Cortex of kidney (tissue), 1 donor: Measurements from ENCODE around the gene C19orf81.

Source experiments
- DNase-seq: peaks from one replicate; lab custom pipeline; 2025; lab: John Stamatoyannopoulos, UW

C19orf81 gene

DNA sequence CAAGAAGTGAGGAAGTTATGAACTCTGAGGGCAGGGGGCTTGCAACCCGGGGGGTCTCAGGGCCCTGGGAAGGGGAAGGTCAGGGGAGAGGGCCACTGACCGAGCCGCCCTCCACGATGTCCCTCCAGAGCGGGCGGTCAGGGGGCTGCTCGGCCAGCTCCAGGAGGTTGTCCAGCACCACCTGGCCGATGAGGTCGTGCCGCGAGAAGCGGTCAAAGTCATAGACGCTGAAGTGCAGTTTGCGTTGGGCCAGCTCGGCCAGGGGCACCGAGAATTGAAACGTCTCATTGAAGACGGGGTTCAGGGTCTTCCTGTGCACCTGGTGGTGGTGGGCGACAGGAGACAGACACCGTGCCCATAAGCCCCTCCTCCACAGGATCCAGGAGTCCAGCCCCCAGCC, 20.1 kb upstream of the C19orf81 start:
- no peak for DNase-seq

DNA sequence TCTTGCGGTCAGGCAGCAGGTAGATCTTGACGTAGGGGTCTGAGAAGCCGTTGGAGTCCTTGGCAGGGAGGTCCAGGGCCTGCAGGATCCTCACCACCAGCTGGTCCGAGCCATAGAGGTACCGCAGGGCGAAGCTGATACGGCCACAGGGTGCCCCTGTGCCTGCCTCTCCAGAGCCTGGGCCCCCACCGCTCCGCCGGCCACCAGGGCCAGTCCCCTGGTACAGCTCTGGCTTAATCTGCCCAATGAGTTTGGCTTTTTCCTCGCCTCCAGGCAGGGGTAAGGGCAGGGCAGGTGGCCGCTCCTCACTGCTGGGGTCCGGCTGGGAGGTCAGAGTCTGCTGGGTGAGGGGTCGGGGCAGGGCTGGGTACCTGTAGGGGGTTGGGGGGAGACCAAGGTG, 19.4 kb upstream of the C19orf81 start:
- no peak for DNase-seq

DNA sequence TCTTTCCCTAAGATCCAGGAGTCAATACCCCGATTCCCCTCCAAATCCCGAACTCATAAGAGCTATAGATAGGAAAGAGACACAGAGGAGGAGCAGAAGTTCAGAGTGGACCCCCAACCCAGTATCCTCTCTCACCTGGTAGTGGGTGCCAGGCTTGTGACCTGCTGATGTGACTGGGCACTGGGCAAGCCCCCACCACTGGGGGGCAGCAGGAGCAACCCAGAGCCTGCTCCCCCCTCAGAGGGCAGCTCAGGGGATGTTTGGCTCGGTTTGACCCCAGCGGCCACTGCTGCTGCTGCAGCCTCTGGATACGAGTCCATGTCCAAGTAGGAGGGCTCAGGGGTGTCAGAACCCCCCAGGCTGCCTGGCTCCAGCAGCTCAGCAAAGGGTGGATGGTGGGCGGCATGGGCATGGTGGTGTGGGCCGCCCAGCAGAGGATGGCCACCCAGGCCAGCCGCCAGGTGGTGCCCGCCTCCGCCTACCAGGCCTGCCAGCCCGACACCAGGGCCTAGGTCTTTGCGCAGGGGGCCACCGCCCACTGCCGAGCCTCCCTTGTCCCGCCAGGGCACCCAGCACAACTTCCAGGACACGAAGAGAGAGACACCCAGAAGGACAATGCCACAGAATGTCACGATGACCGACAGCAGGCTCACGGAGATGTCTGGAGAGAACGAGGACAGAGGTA, 17.0 kb upstream of the C19orf81 start:
- no peak for DNase-seq

DNA sequence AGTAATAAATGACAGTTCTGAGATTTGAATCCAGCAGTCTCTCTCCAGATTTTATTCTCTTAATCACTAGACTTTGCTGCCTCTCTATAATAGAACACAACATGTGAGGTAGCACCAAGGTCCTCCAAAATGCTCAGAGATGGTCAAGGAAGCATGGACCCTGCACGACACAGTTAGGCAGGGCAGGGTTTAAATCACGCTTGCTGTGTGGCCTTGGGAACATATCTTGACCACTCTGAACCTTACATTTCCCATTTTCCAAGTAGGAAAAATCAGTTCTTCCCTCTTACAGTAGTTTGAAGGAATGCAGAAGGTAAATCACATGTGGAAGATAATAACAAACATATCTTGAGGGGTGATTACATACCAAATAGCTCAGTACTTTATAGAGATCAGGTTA, 15.9 kb upstream of the C19orf81 start:
- DNase-seq: no peak

DNA sequence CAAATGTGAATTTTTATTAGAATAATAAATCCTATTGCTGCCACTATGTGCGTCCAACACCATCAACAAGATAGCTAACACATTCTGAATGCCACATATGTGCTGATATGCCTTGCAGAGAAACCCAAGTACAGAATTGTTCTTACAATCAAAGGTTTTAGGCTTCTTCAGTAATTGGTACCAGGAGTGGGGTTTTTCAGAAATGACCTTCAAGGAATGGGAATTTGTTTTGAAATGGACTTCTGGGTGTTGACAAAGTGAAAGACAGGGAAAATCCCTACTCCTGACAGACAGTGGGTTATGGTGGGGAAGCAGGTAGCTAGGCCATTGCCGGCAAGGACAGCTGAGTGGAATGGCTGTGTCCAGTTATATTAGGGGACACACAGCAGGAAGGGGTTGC, 15.3 kb upstream of the C19orf81 start:
- no peak for DNase-seq

DNA sequence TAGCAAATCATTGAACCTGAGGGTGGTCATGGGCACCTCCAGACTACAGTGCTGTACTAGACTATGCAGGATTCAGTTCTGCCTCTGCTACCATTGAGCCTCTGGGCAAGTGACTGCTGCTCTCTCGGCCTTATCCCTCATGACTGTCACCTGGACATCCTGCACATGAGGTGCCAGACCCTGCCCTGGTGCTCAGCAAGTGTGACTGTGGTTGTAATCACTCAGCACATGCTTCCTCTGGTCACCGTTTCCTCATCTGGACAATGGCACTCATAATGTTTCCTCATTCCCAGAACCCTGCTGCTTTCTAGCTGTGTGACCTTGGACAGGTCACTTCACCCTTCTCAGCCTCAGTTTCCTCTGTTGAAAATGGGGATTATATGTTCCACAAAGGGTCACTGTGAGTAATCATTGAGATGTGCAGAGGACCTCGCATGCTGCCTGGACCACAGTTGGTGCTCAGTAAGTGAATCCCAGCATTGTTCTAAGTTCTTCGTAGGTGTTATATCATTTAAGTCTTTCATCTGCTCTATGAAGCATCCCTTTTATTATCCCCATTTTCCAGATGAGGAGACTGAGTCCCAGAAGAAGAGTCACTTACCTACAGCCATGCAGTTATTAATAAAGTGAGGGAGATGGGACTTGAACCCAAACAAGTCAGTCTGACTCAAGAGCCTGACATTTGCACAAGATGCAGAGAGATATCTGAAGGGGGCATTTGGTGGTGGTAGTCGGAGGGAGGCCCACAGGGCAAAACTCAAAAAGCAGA, 12.7 kb upstream of the C19orf81 start:
- DNase-seq: no peak

DNA sequence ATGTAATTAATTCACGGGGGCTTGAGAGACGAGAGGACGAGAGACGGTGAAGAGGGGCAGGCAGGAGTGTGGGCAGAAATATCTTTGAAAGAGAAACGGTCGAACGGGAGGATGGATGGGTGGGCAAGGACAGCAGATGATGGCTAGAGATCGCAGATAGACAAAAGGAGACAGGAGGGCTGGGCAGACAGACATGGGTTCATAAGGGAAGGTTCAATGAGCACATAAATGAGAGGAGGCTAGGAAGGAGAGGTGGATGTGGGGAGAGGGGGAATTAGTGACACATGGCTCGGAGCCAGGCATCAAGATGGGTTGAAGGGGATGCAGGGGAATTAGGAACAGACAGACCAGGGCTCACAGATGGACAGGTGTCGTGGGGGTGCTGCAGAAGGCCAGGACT, 10.6 kb upstream of the C19orf81 start:
- DNase-seq: no peak

DNA sequence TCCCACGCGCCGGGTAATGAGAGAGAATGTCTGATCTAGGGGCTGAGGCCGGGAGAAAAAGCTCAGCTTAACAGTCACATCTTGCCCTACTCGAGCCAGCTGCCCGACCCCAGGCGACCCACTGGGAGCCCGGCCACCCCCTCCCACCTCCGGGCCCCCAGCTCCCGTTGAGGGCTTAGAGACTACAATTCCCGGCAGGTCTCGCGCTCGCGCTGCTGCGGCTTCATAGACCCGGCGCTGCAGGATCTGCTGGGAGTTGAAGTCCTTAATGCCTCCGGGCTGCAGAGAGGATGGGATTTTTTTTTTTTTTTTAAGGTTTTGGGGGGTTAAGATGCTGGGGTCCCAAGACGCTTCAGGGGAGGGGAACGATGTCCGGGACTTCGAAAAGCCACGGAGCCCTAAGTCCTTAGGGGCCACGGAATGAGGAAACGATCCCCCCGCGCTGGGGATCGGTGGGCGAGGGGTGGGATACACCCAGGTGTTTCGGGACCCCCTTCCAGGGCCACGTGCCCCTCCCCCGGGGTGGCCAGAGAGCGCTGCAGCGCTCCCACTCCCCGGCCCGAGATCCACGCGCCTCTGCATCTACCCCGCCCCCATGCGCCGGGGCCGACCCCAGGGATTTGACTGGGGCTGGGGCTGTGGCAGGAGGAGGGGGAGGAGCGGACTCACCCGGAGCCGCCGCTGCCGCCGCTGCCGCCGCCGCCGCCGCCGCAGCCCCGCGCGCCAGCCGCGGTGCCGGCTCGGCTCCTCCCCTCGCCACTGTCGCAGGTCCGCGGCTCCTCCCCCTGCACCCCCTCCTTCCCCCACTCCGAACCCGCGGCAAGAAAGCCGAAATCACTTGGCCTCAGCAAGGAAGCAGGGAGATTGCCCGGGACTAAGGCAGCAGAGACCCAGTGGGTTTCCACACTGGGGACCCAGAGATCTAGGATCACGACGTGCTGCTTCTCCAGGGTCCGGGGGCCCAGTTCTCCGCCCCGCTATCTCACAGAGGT, 9.8 kb upstream of the C19orf81 start, which contains the start of gene SYT3:
Gene SYT3, minus strand, starts transcription at position 761 of the 992 bp plus-strand sequence. CDS start 2,470 bp downstream, outside the sequence.
- no peak for DNase-seq

DNA sequence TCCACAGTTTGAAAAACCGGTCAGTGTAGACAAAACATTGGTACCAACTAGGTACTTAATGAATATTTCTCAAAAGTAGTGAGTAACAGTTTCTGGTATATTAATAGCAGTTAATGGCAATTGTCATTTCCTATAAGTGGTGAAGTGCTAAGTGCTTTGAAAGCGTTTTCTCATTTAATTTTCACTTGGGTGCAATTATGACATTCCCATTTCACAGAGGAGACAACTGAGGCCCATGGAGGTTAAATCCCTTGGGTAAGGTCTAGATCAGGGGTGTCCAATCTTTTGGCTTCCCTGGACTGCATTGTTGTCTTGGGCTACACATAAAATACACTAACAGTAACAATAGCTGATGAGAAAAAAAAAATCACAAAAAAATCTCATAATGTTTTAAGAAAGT, 8.9 kb upstream of the C19orf81 start:
- no peak for DNase-seq

DNA sequence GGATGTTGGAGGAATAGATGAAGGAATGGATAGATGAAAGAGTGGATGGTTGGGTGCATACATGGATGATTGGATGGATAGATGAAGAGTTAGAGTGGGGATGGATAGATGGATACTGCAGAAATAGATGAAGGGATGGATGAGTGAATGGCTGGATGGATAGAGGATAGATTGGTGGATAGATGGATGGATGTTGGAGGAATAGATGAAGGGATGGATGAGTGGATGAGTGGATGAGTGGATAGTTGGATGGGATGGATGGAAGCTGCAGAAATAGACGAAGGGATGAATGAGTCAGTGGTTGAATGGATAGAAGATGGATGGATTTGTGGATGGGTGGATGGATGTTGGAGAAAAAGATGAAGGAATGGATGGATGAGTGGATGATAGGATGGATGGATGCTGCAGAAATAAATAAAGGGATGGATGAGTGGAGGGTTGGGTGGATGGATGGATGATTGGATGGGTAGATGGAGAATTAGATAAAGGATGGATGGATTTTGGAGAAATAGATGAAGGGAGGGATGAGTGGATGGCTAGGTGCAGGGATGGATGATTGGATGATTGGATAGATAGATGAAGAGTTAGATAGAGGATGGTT, 4.8 kb upstream of the C19orf81 start:
- DNase-seq: no peak

DNA sequence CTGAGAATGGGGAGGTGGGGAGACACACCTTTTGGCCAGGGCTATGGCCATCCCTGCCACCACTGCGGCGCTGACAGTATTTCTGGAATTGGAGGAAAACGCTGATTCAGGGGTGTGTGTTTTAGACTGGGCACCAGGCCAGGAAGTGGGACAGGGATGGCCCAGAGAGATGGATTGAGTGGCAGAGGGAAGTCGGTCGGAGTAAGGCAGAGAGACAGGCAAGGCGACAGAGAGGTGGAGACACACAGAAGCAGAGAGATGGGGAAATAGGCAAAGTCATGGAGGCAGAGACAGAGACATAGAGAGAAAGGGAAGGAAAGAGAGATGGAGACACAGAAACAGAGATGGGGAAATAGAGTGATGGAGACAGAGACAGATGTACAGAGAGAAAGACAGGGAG, 4.1 kb upstream of the C19orf81 start:
- DNase-seq: no peak

DNA sequence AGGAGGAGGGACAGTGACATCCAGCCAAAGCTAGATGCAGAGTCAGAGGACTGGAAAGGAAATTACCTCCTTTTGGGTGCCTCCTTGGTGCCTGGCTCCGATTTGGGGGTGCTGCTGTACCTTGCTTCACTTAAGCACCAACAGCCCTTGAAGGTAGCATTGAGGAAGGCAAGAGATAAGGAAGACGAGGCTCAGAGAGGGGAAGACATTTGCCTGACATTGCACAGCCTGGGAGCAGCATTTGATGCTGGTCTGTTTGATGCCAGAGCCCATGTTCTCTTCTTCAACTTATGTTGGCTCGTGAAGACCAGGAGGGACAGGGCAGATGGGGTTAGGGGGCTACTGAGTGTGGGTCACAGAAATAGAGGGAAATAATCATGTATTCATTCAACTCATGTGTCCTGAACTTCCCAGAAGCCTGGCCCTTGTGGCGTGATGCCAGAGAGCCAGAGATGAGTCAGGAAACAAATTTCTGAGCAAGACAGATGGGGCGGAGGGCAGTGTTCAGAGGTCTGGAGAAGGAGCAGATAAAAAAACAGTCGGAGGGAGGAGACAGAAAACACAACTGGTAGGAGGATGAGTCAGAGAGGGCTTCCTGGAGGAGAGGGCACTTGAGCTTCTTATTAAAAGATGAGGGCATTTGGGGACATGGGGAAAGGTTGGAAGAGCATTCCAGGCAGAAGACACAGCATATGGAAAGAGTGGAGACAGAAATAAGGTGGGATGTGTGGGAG, 3.0 kb upstream of the C19orf81 start:
- DNase-seq: no peak

DNA sequence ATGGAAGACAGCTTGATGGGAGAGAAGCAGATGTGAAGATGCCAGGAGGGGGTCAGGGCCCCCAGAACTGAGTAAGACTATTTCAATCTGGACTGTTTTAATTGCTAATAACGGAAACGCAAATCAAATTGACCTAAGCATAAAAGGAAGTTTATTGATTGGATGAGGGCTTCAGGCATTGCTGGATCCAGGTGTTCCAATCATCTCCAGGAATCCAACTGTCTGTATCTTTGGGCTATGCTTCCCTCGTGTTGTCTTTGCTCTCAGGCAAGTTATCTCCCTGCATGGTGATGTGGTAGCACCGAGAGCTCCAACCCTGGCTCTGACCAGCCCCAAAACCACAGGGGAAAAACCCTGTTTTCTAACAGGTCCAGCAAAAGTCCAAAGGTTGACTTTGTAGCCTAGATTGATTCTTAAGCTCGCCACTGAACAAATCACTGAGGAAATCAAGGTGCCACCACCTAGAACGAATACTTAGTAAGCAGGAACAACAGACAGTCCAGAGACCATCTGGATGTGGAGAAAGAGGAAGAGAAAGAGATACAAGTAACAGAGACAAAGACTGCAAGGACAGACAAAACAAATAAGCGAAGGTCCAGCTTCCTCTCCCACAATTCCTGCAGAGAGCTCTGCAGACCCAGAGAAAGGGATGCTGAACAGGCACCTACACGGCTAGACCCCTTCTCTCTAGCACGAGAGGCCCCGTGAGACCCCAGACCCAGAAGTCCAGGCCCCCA, 1.2 kb upstream of the C19orf81 start:
- no peak for DNase-seq

DNA sequence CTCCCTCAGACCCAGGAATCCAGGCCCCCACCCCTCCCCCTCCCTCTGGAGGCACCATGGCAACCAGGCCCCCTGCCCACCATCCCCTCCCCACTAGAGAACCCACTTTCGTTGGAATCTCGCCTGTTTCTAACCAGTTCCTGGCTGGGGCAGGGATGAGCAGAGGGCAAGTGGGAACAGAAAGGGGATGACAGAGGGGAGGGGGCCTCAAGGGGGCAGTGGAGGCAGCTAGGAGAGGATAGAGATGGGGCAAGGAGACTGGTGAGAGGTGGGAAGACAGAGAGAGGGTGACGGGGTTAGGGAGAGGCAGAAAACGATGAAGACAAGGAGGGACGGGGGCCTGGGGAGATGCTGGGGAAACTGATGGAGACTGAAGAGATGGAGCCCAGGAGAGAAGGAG, 586 bp upstream of the C19orf81 start:
- no peak for DNase-seq

DNA sequence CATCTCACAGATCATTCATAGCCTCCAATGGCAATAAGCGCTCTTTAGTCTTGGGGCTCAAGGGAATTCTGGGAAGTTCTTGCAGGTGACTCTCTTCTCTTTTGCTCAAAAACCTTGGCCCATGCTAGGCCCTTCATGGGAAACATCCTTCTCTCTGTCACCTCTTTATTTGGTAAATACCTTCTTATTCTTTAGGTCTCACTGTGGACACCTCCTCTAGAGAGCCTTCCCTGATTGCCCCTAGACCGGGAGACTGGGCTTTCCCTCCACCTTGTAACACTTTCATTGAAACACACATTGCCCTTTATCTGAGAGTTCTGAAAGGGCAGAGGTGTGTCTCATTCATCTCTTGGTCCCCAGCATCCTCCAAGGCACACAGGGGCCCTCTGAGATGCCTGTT, 1.9 kb downstream of the C19orf81 start:
- DNase-seq: no peak

DNA sequence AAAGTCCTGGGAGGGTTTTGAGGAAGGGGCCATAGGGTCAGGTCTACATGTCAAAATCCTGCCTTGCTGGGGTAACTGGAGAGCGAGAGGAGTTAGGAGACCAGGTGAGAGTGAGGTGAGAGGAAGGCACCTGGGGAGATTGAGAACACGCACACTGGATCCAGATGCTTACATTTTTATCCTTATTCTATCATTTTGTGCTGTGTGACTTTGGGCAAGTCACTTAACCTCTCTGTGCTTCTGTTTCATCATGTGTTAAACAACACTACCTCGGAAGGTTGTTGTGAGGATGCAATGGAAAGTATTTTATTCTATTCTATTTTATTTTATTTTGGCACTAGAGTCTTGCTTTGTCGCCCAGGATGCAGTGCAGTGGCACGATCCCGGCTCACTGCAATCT, 3.5 kb downstream of the C19orf81 start:
- DNase-seq: no peak

DNA sequence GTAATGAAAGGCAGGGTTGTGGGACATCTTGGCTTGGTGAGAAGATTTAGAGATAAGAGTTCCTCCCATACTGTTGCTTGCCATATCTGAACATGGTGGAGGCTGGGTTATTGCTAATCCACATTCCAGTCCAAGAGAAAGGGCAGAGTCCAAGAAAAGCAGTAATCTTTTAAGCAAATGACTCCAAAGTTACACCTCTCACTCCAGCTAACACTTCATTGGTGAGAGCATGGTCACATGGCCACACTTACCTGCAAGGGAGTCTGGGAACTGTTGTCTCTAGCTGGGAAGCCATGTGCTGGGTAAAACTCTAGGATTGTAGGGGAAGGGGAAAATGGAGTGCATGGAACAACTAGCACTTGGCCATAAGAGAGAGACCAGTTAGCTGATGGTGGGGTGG, 5.6 kb downstream of the C19orf81 start:
- DNase-seq: no peak

DNA sequence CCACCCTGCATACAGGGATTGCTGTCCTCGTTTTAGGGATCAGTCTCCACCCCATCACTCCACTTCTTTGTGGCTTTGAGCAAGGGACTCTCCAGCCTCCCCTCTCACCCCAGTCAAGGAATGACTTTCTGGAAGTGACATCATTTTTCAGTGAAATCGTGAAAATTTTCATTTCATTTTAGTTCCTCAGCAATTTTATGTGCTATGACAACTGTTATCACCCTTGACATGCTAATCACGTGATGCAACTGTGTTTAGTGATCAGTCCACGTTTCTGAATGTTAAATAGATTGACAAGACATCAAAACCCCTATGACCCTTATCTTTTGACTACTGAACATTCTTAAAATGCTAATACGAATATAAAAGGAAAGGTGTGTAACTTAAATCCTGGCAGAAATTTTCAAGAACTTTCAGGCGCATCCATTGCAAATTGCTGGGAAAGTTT, 8.0 kb downstream of the C19orf81 start:
- no peak for DNase-seq

DNA sequence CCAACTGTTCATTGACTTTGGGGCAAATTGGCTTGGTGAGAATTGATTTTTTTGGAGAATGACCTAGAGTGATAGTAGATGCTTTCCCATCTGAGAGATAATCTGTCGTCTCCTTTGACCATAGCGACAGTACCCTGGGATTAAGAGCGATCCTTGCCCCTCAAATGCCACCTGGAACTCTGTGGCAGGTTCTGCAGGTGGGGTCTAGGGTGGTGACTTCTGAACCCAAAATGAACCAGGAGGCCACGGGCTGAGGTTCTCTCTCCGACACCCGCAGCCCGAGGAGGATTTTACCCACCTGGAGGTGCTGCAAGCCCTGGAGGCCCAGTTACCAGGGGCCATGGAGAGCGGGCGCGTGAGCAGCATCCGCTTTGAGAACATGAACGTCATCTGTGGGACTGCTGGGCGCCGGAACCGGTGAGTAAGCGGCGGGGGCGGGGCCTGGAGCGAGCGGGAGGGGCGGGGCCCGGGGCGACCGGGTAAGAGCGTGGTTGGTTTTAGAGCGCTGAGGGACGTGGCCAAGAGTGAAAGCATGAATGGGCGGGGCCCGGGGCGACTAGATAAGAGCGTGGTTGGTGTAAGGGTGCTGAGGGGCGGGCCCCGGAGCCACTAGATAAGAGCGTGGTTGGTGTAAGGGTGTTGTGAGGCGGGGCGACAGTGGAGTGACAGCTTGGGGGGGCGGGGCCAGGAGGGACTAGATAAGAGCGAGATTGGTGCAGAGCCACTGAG, 8.6 kb downstream of the C19orf81 start:
- no peak for DNase-seq
